Eye (tissue), 1 donor: ENCODE data around the gene SELENOW.
"Not testable (repeated sequence)": the region's sequence is repeated elsewhere in the genome, so short reads cannot be mapped to it uniquely, and the experiment has no call there.

ENCODE experiments used
- DNase-seq: peaks from one replicate; pipeline ENCODE4 v3.0.0-alpha.2; 2015

The SELENOW gene

DNA sequence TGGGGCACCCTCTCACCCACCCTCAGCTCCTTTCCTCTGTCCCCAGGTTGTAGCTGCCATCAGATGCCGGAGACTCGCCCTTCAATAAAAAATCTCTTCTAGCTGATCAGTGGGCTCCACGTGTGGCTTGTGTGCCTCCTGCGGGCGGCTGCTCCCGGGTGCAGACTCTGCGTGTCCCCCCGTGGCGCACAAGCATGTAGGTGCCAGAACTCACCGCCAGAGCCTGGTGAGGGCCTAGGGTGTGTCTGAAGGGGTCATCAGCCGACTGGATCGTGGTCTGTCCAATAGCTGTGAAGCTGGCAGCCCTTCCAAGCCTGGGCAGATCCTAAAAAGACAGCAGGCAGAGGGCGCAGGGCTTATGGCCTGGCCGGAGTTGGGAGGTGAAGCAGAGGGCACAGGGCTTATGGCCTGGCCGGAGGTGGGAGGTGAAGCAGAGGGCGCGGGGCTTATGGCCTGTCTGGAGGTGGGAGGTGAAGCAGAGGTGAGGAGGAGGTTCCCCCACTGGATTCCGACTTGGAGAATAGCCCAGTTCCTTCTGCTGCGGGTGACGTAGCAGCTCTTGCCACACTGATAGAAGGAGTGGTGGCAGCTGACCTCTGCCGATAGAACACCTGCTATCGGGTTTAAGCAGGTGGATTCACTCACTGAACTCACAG, 21.4 kb upstream of the SELENOW start:
- DNase-seq: no peak

GRCh38 chr19:47757617-47758442, 20.7 kb upstream of the SELENOW start:
- DNase-seq: no peak

GRCh38 chr19:47758443-47758804, 20.1 kb upstream of the SELENOW start:
- no peak for DNase-seq

GRCh38 chr19:47760632-47760999, 17.9 kb upstream of the SELENOW start:
- DNase-seq: no peak

DNA sequence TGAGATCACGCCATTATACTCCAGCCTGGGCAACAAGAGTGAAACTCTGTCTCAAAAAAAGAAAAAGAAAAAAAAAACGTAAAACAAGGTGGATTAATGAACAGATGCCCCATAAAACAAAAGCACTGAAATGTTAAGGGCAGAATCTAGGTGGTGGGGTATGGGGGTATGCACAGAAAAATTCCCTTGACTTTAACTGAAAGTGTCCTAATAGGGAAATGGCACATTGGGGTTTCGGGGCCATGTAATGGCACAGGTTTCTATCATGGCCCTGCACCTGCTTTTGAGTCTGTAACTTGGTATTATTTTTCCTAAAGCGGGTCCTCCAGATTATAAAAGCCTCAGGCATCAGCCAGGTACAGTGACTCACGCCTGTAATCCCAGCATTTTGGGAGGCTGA, 16.9 kb upstream of the SELENOW start:
- no peak for DNase-seq

DNA sequence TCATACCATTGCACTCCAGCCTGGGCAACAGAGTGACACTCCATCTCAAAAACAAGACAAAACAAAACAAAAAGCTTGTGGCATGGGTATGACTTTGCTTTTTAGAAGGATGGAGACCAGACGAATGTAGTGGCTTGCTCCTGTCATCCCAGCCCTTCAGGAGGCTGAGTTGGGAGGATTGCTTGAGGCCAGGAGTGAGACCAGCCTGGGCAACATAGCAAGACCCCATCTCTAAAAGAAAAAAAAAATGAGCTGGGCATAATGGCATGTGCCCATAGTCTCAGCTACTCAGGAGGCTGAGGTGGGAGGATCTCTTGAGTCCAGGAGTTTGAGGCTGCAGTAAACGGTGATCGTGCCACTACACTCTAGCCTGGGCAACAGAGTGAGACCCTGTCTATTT, 16.4 kb upstream of the SELENOW start:
- DNase-seq: no peak

DNA sequence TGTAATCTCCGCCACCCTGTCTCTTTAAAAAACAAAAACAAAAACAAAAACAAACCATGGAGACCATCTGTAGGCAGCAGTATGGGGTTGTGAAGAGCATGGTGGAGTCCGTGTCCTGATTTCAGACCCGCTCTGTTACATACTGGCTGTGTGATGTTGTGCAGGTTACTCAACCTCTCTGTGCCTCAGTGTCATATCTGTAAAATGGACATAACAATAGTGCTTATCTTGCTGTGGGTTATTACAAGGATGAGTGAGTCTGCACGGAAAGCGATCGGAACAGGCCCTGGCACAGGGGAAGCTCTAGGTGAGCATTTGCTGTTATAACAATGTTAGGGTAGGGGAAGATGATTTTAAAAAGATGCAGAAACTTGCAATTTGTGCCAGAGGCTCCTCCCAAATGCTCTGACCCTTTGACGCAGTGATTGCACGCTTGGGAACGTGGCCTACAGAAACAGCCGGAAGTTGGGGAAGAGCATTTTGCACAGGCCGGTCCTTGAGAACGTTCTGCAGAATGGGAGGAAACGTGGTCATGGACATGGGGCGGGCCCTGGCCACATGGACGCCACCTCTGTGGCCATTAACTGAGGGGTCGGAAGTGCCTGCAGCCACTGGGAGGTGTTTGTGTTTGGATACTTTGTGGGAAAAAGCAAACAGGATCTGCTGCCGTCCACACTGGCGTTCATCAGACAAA, 15.7 kb upstream of the SELENOW start:
- DNase-seq: no peak

- not testable (repeated sequence) for DNase-seq
These were observed 13.8 kb upstream of the SELENOW start for GRCh38 chr19:47764705-47765104.

- DNase-seq: peak; percentile 90
These were observed 12.8 kb upstream of the SELENOW start for GRCh38 chr19:47765523-47766358.

DNA sequence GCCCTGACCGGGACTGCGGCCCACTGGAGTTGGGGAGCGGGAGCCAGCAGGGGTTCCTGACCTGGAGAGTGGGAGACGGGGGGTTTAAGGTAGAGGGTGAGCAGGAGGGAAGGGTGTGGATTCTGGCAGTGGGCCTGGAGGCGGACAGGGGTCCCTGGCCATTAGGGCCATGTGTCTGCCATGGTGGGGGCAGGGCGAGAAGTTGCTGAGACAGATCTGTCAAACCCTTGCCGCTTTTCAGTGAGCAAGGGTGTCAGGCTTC, 12.2 kb upstream of the SELENOW start:
- DNase-seq: no peak

DNA sequence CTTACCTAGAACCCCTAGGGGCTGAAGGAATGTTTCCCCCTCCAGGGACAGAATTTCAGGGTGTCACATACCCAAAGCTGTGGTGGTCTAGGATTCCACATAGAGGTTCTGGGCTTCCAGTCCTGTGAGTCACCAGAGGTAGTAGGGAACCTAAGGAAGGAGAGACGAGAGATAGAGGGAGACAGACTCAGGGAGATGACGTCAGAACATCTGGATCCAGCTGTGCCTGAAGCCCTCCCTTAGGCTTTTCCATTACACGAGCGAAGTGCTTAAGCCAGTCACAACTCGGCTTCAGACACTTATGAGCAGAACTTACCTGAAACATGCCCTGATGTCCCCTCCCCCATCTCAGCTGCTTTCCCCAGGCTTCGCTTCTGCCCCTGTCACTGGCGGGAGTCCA, 11.8 kb upstream of the SELENOW start:
- no peak for DNase-seq

DNA sequence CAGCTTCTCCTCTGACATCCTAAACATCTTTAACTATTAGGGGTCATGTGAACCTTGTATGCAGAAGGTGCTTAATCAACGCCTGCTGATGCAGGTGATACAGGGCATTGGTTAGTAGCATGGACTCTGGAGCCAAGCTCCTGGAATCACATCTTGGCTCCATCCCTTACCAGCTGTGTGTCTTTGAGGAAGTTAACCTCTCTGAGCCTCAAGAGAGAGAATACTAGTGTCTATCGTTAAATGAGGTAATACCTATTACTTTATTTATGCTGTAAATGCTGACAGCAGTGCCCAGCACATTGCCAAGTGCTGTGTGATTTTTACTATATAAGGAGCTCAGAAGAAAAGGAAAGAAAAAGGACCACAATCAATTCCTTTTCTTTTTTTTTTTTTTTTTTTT, 11.2 kb upstream of the SELENOW start:
- no peak for DNase-seq

- DNase-seq: no peak
These were observed 9.9 kb upstream of the SELENOW start for GRCh38 chr19:47768604-47769003.

DNA sequence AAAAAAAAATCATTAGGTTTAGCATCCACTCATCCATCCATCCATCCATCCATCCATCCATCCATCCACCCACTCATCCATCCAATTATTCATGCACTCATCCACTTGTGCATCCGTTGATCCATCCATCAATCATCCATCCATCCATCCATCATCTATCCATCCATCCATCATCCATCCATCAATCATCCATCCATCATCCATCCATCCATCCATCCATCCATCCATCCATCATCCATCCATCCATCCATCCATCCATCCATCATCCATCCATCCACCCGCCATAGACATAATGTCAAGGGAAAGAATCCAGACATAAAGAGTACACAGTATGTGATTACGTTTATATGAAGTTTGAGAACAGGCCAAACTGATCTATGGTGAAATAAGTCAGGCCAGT, 9.0 kb upstream of the SELENOW start:
- DNase-seq: no peak

DNA sequence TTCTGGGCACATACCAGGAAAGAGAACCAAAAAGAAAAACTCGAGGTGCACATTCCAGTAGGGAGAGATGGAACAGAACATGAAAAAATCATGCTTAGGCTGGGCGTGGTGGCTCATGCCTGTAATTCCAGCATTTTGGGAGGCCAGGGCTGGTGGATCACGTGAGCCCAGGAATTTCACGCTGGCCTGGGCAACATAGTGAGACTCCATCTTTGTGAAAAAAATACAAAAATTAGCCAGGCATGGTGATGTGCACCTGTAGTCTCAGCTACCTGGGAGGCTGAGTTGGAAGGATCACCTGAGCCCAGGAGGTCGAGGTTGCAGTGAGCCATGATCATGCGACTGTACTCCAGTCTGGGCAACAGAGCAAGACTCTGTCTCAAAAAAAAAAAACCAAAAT, 7.2 kb upstream of the SELENOW start:
- DNase-seq: not testable (repeated sequence)

DNA sequence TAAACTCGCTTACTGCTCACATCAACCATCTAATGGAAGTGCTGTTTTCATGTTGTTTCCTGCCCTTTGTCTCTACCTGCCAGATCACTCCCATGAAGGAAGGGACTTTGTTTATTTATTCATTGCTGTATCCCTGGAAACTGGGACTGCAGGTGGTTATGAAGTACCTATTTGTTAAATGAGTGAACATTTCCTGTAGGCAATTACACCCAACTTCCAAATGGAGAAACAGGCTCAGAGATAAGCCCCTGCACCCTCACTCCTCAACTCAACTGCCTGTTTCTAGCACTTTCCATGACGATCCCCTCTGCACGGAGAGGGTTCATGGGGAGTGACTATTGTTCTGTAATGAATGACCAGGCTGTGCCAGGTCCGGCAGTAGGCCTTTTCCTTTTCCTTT, 1.9 kb upstream of the SELENOW start:
- DNase-seq: no peak

GRCh38 chr19:47777245-47778048, 1.1 kb upstream of the SELENOW start:
- not testable (repeated sequence) for DNase-seq

GRCh38 chr19:47778954-47779351, 450 bp downstream of the SELENOW start:
- DNase-seq: no peak

DNA sequence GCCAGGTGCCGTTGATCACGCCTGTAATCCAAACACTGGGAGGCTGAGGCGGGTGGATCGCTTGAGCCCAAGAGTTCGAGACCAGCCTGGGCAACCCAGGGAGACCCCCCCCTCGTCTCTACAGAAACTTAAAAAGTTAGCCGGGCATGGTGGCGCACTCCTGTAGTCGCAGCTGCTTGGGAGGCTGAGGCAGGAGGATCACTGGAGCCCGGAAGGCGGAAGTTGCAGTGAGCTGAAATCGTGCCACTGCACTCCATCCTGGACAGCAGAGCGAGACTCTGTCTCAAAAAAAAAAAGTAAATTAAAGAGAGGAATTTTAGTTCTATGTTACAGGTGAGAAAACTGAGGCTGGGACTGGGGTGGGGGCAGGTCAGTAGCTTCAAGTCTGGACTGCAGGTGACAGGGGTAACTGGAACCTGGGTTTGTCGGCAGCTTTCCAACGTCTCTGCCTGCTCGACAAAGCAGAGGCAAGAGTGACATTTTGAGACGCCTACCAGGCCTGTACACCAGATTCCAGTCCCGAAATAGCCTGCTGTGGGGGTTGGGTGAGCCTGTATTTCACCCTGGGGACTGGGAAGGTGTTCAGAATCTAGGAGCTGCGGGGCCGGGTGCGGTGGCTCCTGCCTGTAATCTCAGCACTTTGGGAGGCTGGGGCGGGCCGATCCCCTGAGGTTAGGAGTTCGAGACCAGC, 1.2 kb downstream of the SELENOW start:
- DNase-seq: no peak

DNA sequence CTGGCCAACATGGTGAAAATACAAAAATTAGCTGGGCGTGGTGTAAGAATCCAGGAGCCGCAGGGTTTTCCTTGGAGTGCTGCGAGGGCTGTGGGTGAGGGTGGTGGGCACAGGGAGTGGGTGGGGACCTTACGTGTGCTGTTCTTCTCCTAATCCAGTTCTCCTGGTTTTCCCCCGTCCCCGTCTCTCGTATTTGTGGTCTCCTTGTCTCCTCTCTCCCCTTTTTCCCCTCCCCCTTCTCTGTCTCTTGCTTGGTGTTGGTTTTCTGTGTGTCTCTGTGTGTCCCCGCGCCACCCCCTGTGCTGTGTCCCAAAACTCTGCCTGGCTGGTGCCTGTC, 1.7 kb downstream of the SELENOW start:
- DNase-seq: no peak

GRCh38 chr19:47781590-47782262, 3.2 kb downstream of the SELENOW start:
- DNase-seq: no peak

GRCh38 chr19:47786566-47786965, 8.1 kb downstream of the SELENOW start:
- no peak for DNase-seq
